LNCAP (cell line): Measurements from ENCODE around the gene SFN.

Source experiments
- CTCF ChIP-seq: fragments of 450-650 bp; IDR thresholded peaks from 2 replicates; pipeline ENCODE4 v1.5.1; 2017; ENCODE audit warnings: mild to moderate bottlenecking

SFN gene

GRCh38 chr1:26856181-26856580 is 6.8 kb upstream of the SFN start:
- no peak for TF ChIP-seq CTCF

GRCh38 chr1:26856604-26857469 is 6.1 kb upstream of the SFN start:
- no peak for TF ChIP-seq CTCF

GRCh38 chr1:26857473-26858060 is 5.4 kb upstream of the SFN start:
- no peak for TF ChIP-seq CTCF

- no peak for TF ChIP-seq CTCF
Measured at GRCh38 chr1:26858160-26858559, 4.8 kb upstream of the SFN start.

- no peak for TF ChIP-seq CTCF
Measured at GRCh38 chr1:26858891-26859640, 3.9 kb upstream of the SFN start.

- no peak for TF ChIP-seq CTCF
Measured at GRCh38 chr1:26861286-26861701, 1.7 kb upstream of the SFN start.

- TF ChIP-seq CTCF: no peak
Measured at GRCh38 chr1:26861889-26862378, 1.0 kb upstream of the SFN start.
